GM12878 (cell line): Measurements from ENCODE around the gene MSL3B.

Source experiments
- CBFB ChIP-seq: IDR thresholded peaks from 2 replicates; pipeline ENCODE4 v1.6.1; 2016; ENCODE audit warnings: antibody characterized with exemption, low read depth
- ETV6 ChIP-seq, 2 experiments: fragments of 450-650 bp in 1 of 2; IDR thresholded peaks in 1 of 2; conservative IDR thresholded peaks in 1 of 2; 2 replicates each; pipeline ENCODE4 v1.6.1; 2014; ENCODE audit warnings: antibody characterized with exemption in 1 of 2, borderline replicate concordance in 1 of 2, low read depth in 1 of 2, mild to moderate bottlenecking in 1 of 2, moderate library complexity in 1 of 2
- LARP7 ChIP-seq: fragments of 450-650 bp; IDR thresholded peaks from 2 replicates; pipeline ENCODE4 v1.6.1; 2017; ENCODE audit warnings: mild to moderate bottlenecking
- MTA3 ChIP-seq: IDR thresholded peaks from 2 replicates; pipeline ENCODE4 v1.6.1; 2012; ENCODE audit warnings: low read length, inconsistent platforms, borderline replicate concordance
- MYC ChIP-seq: IDR thresholded peaks from 2 replicates; pipeline ENCODE4 v1.6.1; 2011; ENCODE audit warnings: mild to moderate bottlenecking, low read length, moderate library complexity, inconsistent platforms; ENCODE audit not compliant: insufficient read depth, insufficient replicate concordance, insufficient read length, severe bottlenecking
- RAD51 ChIP-seq: fragments of 450-650 bp; IDR thresholded peaks from 2 replicates; pipeline ENCODE4 v1.6.1; 2016; ENCODE audit warnings: moderate library complexity, mild to moderate bottlenecking, inconsistent platforms
- YY1 ChIP-seq: IDR thresholded peaks from 2 replicates; pipeline ENCODE4 v1.6.1; 2011; ENCODE audit warnings: low read depth, mild to moderate bottlenecking, low read length
- TF ChIP-seq, protein P1 (sequence below): fragments of 450-650 bp; formaldehyde crosslinking; IDR thresholded peaks from 2 replicates; pipeline ENCODE4 v1.4.0; 2020; ENCODE audit warnings: mild to moderate bottlenecking, moderate library complexity
- TF ChIP-seq, protein P2 (sequence below): fragments of 450-650 bp; IDR thresholded peaks from 2 replicates; pipeline ENCODE4 v1.6.1; 2017; ENCODE audit warnings: low read depth, mild to moderate bottlenecking, moderate library complexity
- TF ChIP-seq, protein P3 (sequence below): fragments of 150-350 bp; IDR thresholded peaks from 2 replicates; pipeline ENCODE4 v1.6.1; 2014; ENCODE audit warnings: mild to moderate bottlenecking, low read depth, low read length
- TF ChIP-seq, protein P4 (sequence below): fragments of 450-650 bp; IDR thresholded peaks from 2 replicates; pipeline ENCODE4 v1.6.1; 2016; ENCODE audit warnings: mild to moderate bottlenecking

Gene MSL3B

DNA sequence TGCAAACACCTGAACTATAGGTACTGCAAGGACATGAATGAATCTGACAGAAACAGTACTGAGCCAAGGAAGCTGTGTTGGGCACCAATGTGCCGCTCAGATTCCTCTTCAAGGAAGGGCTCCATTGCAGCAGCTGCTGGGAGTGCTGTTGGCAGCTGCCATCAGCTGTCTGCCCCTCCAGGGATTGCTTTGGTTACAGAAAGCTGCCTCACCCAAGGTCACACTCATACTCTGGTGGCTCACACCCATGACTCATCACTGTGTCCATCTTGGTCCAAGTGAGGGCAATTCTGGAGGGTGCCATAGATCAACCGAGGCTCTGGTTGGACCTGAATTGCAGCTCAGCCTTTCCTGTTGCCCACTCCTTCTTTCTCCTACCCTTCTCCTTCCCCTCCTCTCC is 24.6 kb upstream of the MSL3B start (continued):
- TF ChIP-seq, protein P1, sequence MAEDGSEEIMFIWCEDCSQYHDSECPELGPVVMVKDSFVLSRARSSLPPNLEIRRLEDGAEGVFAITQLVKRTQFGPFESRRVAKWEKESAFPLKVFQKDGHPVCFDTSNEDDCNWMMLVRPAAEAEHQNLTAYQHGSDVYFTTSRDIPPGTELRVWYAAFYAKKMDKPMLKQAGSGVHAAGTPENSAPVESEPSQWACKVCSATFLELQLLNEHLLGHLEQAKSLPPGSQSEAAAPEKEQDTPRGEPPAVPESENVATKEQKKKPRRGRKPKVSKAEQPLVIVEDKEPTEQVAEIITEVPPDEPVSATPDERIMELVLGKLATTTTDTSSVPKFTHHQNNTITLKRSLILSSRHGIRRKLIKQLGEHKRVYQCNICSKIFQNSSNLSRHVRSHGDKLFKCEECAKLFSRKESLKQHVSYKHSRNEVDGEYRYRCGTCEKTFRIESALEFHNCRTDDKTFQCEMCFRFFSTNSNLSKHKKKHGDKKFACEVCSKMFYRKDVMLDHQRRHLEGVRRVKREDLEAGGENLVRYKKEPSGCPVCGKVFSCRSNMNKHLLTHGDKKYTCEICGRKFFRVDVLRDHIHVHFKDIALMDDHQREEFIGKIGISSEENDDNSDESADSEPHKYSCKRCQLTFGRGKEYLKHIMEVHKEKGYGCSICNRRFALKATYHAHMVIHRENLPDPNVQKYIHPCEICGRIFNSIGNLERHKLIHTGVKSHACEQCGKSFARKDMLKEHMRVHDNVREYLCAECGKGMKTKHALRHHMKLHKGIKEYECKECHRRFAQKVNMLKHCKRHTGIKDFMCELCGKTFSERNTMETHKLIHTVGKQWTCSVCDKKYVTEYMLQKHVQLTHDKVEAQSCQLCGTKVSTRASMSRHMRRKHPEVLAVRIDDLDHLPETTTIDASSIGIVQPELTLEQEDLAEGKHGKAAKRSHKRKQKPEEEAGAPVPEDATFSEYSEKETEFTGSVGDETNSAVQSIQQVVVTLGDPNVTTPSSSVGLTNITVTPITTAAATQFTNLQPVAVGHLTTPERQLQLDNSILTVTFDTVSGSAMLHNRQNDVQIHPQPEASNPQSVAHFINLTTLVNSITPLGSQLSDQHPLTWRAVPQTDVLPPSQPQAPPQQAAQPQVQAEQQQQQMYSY (CRISPR knock-in tag), result no peak
- TF ChIP-seq CBFB (no peak), LARP7 (no peak), RAD51 (no peak), MYC (no peak), YY1 (no peak), ETV6 (conservative IDR thresholded peaks at IDR 0.05 in 1 of 2, IDR thresholded peaks at IDR 0.05 in 1 of 2; ENCODE audit: borderline replicate concordance in 1 of 2, low read depth in 1 of 2) (no peak), MTA3 (no peak)
- TF ChIP-seq, protein P2, sequence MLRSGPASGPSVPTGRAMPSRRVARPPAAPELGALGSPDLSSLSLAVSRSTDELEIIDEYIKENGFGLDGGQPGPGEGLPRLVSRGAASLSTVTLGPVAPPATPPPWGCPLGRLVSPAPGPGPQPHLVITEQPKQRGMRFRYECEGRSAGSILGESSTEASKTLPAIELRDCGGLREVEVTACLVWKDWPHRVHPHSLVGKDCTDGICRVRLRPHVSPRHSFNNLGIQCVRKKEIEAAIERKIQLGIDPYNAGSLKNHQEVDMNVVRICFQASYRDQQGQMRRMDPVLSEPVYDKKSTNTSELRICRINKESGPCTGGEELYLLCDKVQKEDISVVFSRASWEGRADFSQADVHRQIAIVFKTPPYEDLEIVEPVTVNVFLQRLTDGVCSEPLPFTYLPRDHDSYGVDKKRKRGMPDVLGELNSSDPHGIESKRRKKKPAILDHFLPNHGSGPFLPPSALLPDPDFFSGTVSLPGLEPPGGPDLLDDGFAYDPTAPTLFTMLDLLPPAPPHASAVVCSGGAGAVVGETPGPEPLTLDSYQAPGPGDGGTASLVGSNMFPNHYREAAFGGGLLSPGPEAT, result no peak
- TF ChIP-seq, protein P3, sequence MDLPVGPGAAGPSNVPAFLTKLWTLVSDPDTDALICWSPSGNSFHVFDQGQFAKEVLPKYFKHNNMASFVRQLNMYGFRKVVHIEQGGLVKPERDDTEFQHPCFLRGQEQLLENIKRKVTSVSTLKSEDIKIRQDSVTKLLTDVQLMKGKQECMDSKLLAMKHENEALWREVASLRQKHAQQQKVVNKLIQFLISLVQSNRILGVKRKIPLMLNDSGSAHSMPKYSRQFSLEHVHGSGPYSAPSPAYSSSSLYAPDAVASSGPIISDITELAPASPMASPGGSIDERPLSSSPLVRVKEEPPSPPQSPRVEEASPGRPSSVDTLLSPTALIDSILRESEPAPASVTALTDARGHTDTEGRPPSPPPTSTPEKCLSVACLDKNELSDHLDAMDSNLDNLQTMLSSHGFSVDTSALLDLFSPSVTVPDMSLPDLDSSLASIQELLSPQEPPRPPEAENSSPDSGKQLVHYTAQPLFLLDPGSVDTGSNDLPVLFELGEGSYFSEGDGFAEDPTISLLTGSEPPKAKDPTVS, result no peak
- TF ChIP-seq, protein P4, sequence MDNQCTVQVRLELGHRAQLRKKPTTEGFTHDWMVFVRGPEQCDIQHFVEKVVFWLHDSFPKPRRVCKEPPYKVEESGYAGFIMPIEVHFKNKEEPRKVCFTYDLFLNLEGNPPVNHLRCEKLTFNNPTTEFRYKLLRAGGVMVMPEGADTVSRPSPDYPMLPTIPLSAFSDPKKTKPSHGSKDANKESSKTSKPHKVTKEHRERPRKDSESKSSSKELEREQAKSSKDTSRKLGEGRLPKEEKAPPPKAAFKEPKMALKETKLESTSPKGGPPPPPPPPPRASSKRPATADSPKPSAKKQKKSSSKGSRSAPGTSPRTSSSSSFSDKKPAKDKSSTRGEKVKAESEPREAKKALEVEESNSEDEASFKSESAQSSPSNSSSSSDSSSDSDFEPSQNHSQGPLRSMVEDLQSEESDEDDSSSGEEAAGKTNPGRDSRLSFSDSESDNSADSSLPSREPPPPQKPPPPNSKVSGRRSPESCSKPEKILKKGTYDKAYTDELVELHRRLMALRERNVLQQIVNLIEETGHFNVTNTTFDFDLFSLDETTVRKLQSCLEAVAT, result no peak
- TF ChIP-seq, all 136 proteins: peak for 0
